IMR-90 (cell line): ENCODE data around the gene UBE3C. TPM values are rescaled to one million over a fixed set of nuclear protein-coding genes. Genes with fewer than 3 reads are reported as not detected.

ENCODE experiments used
- ATAC-seq: fragments of 200-7000 bp; cut with Tn5 transposase; 2 replicates; pipeline ENCODE4 v1.9.1; 2020; ENCODE audit warnings: low read depth, mild to moderate bottlenecking, moderate library complexity
- BruUV-seq: library from RNA; stranded (reverse); fragments of 400-500 nt; replicated peaks from 2 replicates; lab custom pipeline; 2021; lab: Mats Ljungman, UMichigan
- CTCF ChIA-PET: fragments of 300-600 bp; formaldehyde crosslinking; extraction: SDS; loops from one replicate; lab custom pipeline; 2021; ENCODE audit warnings: antibody characterized with exemption; lab: Yijun Ruan, JAX
- POLR2A ChIA-PET: fragments of 300-600 bp; sonication (Branson Sonifier 250); formaldehyde crosslinking; loops from one replicate; lab custom pipeline; 2022; ENCODE audit warnings: antibody characterized with exemption; ENCODE audit not compliant: unreplicated experiment; lab: Charles Lee
- DNase-seq: peaks from one replicate; pipeline ENCODE4 v3.0.0; 2013
- H2AFZ ChIP-seq: replicated peaks from 2 replicates; pipeline ENCODE3; 2013; ENCODE audit warnings: low read length, mild to moderate bottlenecking; ENCODE audit not compliant: poor library complexity
- H2AK5ac ChIP-seq: 2 replicates; pipeline ENCODE4 v1.6.1; 2013; ENCODE audit warnings: low read depth, low read length, inconsistent platforms
- H2AK9ac ChIP-seq: replicated peaks from 2 replicates; pipeline ENCODE3; 2013; ENCODE audit warnings: mild to moderate bottlenecking, low read depth, low read length, moderate library complexity; ENCODE audit not compliant: poor library complexity
- H2BK120ac ChIP-seq: 2 replicates; pipeline ENCODE4 v1.6.1; 2013; ENCODE audit warnings: low read depth, low read length, inconsistent platforms
- H2BK15ac ChIP-seq: 3 replicates; pipeline ENCODE4 v1.6.1; 2013; ENCODE audit warnings: low read depth, low read length, inconsistent platforms
- H2BK20ac ChIP-seq: 2 replicates; pipeline ENCODE4 v1.6.1; 2013; ENCODE audit warnings: low read depth, mild to moderate bottlenecking, inconsistent platforms, low read length, moderate library complexity
- H2BK5ac ChIP-seq: 2 replicates; pipeline ENCODE4 v1.6.1; 2013; ENCODE audit warnings: mild to moderate bottlenecking, low read depth, low read length, inconsistent platforms; ENCODE audit not compliant: poor library complexity, severe bottlenecking
- H3K14ac ChIP-seq: replicated peaks from 2 replicates; pipeline ENCODE4 v1.6.1; 2013; ENCODE audit warnings: low read depth, low read length, inconsistent platforms
- H3K18ac ChIP-seq: 2 replicates; pipeline ENCODE4 v1.6.1; 2013; ENCODE audit warnings: low read depth, low read length, control low read depth
- H3K23ac ChIP-seq: 2 replicates; pipeline ENCODE4 v1.6.1; 2013; ENCODE audit warnings: low read depth, low read length, inconsistent platforms
- H3K27ac ChIP-seq: 2 replicates; pipeline ENCODE4 v1.5.1; 2013; ENCODE audit warnings: mild to moderate bottlenecking, control low read depth, low read length; ENCODE audit not compliant: insufficient read depth
- H3K27me3 ChIP-seq: 2 replicates; pipeline ENCODE4 v1.6.1; 2013; ENCODE audit warnings: low read length; ENCODE audit not compliant: control insufficient read depth, insufficient read depth
- H3K36me3 ChIP-seq: 2 replicates; pipeline ENCODE4 v1.6.1; 2013; ENCODE audit warnings: low read length, mixed read lengths; ENCODE audit not compliant: control insufficient read depth, insufficient read depth
- H3K4ac ChIP-seq: 2 replicates; pipeline ENCODE4 v1.6.1; 2013; ENCODE audit warnings: low read depth, low read length, inconsistent platforms
- H3K4me1 ChIP-seq: 2 replicates; pipeline ENCODE4 v1.6.1; 2013; ENCODE audit warnings: low read length, mixed read lengths; ENCODE audit not compliant: control insufficient read depth, insufficient read depth
- H3K4me2 ChIP-seq: 2 replicates; pipeline ENCODE4 v1.6.1; 2013; ENCODE audit warnings: low read depth, mild to moderate bottlenecking, control low read depth, low read length, moderate library complexity
- H3K4me3 ChIP-seq: 2 replicates; pipeline ENCODE4 v1.5.1; 2013; ENCODE audit warnings: low read depth, mild to moderate bottlenecking, control low read depth, low read length, moderate library complexity; ENCODE audit not compliant: insufficient read depth
- H3K56ac ChIP-seq: 2 replicates; pipeline ENCODE4 v1.6.1; 2013; ENCODE audit warnings: low read length, inconsistent platforms; ENCODE audit not compliant: insufficient read depth; ENCODE audit errors: extremely low read depth
- H3K79me1 ChIP-seq, 2 experiments: 2 replicates each; pipeline ENCODE4 v1.6.1; 2013; ENCODE audit warnings: low read length in 2 of 2, inconsistent platforms in 1 of 2, low read depth in 1 of 2
- H3K9ac ChIP-seq: 2 replicates; pipeline ENCODE4 v1.6.1; 2013; ENCODE audit warnings: low read depth, low read length, control low read depth
- H3K9me1 ChIP-seq: 2 replicates; pipeline ENCODE4 v1.6.1; 2013; ENCODE audit warnings: low read length, inconsistent platforms; ENCODE audit not compliant: insufficient read depth
- H3K9me3 ChIP-seq: 2 replicates; pipeline ENCODE4 v1.6.1; 2013; ENCODE audit warnings: low read length; ENCODE audit not compliant: control insufficient read depth, insufficient read depth
- H4K20me1 ChIP-seq: 2 replicates; pipeline ENCODE4 v1.6.1; 2013; ENCODE audit warnings: low read length, inconsistent platforms; ENCODE audit not compliant: insufficient read depth
- H4K5ac ChIP-seq: 2 replicates; pipeline ENCODE4 v1.6.1; 2013; ENCODE audit warnings: mild to moderate bottlenecking, low read depth, low read length, control low read depth
- H4K8ac ChIP-seq, 2 experiments: 2 replicates each; pipeline ENCODE4 v1.6.1; 2013; ENCODE audit warnings: low read depth in 2 of 2, low read length in 2 of 2, control low read depth in 1 of 2, inconsistent platforms in 1 of 2
- H4K91ac ChIP-seq: 2 replicates; pipeline ENCODE4 v1.6.1; 2013; ENCODE audit warnings: low read depth, low read length, inconsistent platforms; ENCODE audit not compliant: insufficient read depth
- BHLHE40 ChIP-seq: fragments of 150-350 bp; IDR thresholded peaks from 2 replicates; pipeline ENCODE4 v1.6.1; 2016; ENCODE audit warnings: mild to moderate bottlenecking, low read depth, low read length
- CEBPB ChIP-seq: IDR thresholded peaks from 2 replicates; pipeline ENCODE4 v1.6.1; 2012; ENCODE audit warnings: low read depth, low read length, improper control_type of control experiment
- CTCF ChIP-seq: conservative IDR thresholded peaks from 2 replicates; pipeline ENCODE4 v1.5.1; 2012; ENCODE audit warnings: mild to moderate bottlenecking, low read depth, low read length, improper control_type of control experiment
- ELK1 ChIP-seq: fragments of 150-350 bp; IDR thresholded peaks from 2 replicates; pipeline ENCODE4 v1.6.1; 2016; ENCODE audit warnings: low read depth, mild to moderate bottlenecking, low read length, moderate library complexity, borderline replicate concordance
- FOS ChIP-seq: fragments of 150-350 bp; IDR thresholded peaks from 2 replicates; pipeline ENCODE4 v1.6.1; 2016; ENCODE audit warnings: low read depth, low read length
- MAFK ChIP-seq: IDR thresholded peaks from 2 replicates; pipeline ENCODE4 v1.6.1; 2012; ENCODE audit warnings: low read depth, low read length, improper control_type of control experiment
- MAZ ChIP-seq: IDR thresholded peaks from 2 replicates; pipeline ENCODE4 v1.6.1; 2012; ENCODE audit warnings: low read depth, mild to moderate bottlenecking, low read length, improper control_type of control experiment, moderate library complexity, borderline replicate concordance
- MXI1 ChIP-seq: IDR thresholded peaks from 2 replicates; pipeline ENCODE4 v1.6.1; 2012; ENCODE audit warnings: low read depth, mild to moderate bottlenecking, low read length, moderate library complexity, borderline replicate concordance
- RAD21 ChIP-seq: IDR thresholded peaks from 2 replicates; pipeline ENCODE4 v1.6.1; 2012; ENCODE audit warnings: low read length, improper control_type of control experiment
- RCOR1 ChIP-seq: IDR thresholded peaks from 2 replicates; pipeline ENCODE4 v1.6.1; 2012; ENCODE audit warnings: mild to moderate bottlenecking, low read length, improper control_type of control experiment; ENCODE audit not compliant: insufficient replicate concordance
- RFX5 ChIP-seq: IDR thresholded peaks from 2 replicates; pipeline ENCODE4 v1.8.0; 2012; ENCODE audit warnings: low read depth, mild to moderate bottlenecking, low read length, moderate library complexity
- SMC3 ChIP-seq: fragments of 150-350 bp; IDR thresholded peaks from 2 replicates; pipeline ENCODE4 v1.6.1; 2016; ENCODE audit warnings: low read depth, mild to moderate bottlenecking, antibody characterized with exemption, low read length, moderate library complexity
- USF2 ChIP-seq: fragments of 150-350 bp; IDR thresholded peaks from 2 replicates; pipeline ENCODE4 v1.6.1; 2017; ENCODE audit warnings: mild to moderate bottlenecking, antibody characterized with exemption, low read length, low read depth
- WGBS, 2 experiments: methylation state at CpG; one replicate each; pipeline versions ENCODE4 v1.1.5 to v1.1.7; 2013; ENCODE audit warnings: missing lambda C conversion rate in 2 of 2; ENCODE audit not compliant: insufficient read length in 1 of 2; ENCODE audit errors: extremely low coverage in 2 of 2; 5-methylcytosine and 5-hydroxymethylcytosine counted together
- dilution Hi-C: fragments of 300-500 bp; cut with HindIII; formaldehyde crosslinking; loops from one replicate; pipeline ENCODE4 v1.14.3; 2018; ENCODE audit warnings: low sequenced_read_pairs; ENCODE audit not compliant: unreplicated experiment
- in situ Hi-C: fragments of 300-500 bp; cut with MboI; formaldehyde crosslinking; loops from 3 replicates; pipeline ENCODE4 v1.14.3; 2019; ENCODE audit warnings: low sequenced_read_pairs, inconsistent platforms, mixed read lengths
- intact Hi-C: fragments of 100-400 bp; cut with micrococcal nuclease; formaldehyde crosslinking; loops from 2 replicates; pipeline ENCODE4 v1.10.0; 2022
- polyA plus RNA-seq, 3 experiments: library from polyadenylated mRNA; depleted of rRNA; stranded (reverse); fragments of >200 nt; gene quantifications; 2 replicates each; pipeline ENCODE4 v1.2.3, GENCODE V29; 2012; ENCODE audit warnings: low replicate concordance in 1 of 3
- total RNA-seq: library from RNA; depleted of rRNA; stranded (reverse); fragments of >200 nt; gene quantifications from 2 replicates; pipeline ENCODE4 v1.2.3, GENCODE V29; 2012

The UBE3C gene
- total and polyA plus RNA-seq, 2 of the 4 experiments (the other 2 are of a cell fraction), result 43.0 to 60.6 TPM

- peaks cover 6% of the 10 kb centered on the region for H3K9me1 ChIP-seq
- BruUV-seq, result TSS peak; percentile 81
- no peak overlapping the region for H3K27ac ChIP-seq
- H3K36me3 ChIP-seq, result peaks cover 40% of the 10 kb centered on the region
- H3K27me3 ChIP-seq, result no peaks in the 10 kb centered on the region
- no peak overlapping the region for H3K4me3 ChIP-seq
- H4K8ac ChIP-seq, result no peak overlapping the region
- no peak for TF ChIP-seq ELK1
- TF ChIP-seq MAFK, result no peak
- no peak for TF ChIP-seq USF2
- no peak for TF ChIP-seq FOS
- TF ChIP-seq MXI1, result no peak
- no peak for TF ChIP-seq BHLHE40
- no peak for TF ChIP-seq RFX5
- TF ChIP-seq SMC3, result no peak
- TF ChIP-seq RAD21, result no peak
- no peak for TF ChIP-seq CTCF
- TF ChIP-seq RCOR1, result no peak
- no peak for TF ChIP-seq MAZ
- TF ChIP-seq CEBPB, result no peak
- peak; percentile 14 for DNase-seq
- H3K4ac ChIP-seq, result no peak overlapping the region
- no peak overlapping the region for H3K4me2 ChIP-seq
- H2BK120ac ChIP-seq, result no peak overlapping the region
- no peaks in the 10 kb centered on the region for H3K9me3 ChIP-seq
- no peak overlapping the region for H3K9ac ChIP-seq
- H2AK5ac ChIP-seq, result no peak overlapping the region
- dilution Hi-C loops (no loop called here), intact Hi-C loops (no loop called here), in situ Hi-C loops (loop anchor here (25.0 kb wide), 1 partner anchor 306 kb away; no protein-coding TSS in a partner anchor)
- no peak for ATAC-seq
- ChIA-PET POLR2A (no interaction called here), CTCF (interaction anchor here (0.5 kb wide), 1 partner anchor 16 kb away, joined by 6 read pairs; no protein-coding TSS in a partner anchor)
- no peak overlapping the region for H2BK15ac ChIP-seq
- H2AK9ac ChIP-seq, result peak overlapping the region; percentile 46
- peaks cover 7 to 16% of the 10 kb centered on the region in 2 experiments for H3K79me1 ChIP-seq
- no peak overlapping the region for H4K91ac ChIP-seq
- peaks cover 15% of the 10 kb centered on the region for H3K4me1 ChIP-seq
- WGBS, 2 experiments, result 95% methylated on average over 10 of the region's 13 CpGs; no CpG with 5 or more reads in 1 of the 2 experiments
- no peak overlapping the region for H2BK5ac ChIP-seq
- no peak overlapping the region for H2AFZ ChIP-seq
- H4K5ac ChIP-seq, result no peak overlapping the region
- H3K23ac ChIP-seq, result no peak overlapping the region
- H3K56ac ChIP-seq, result no peak overlapping the region
- no peaks in the 10 kb centered on the region for H4K20me1 ChIP-seq
- H3K18ac ChIP-seq, result no peak overlapping the region
- no peak overlapping the region for H2BK20ac ChIP-seq
- H3K14ac ChIP-seq, result no peak overlapping the region
Observed at GRCh38 chr7:157268540-157268939, 129.8 kb downstream of the UBE3C start.
